Adrenal gland (tissue), 5 donors: Measurements from ENCODE around the gene AUH.

Experiments used
- POLR2A ChIP-seq, 2 donors: fragments of 450-650 bp; IDR thresholded peaks; one replicate each; pipeline ENCODE4 v1.6.1; 2017; ENCODE audit warnings: antibody characterized with exemption in 2 of 2, mild to moderate bottlenecking in 2 of 2, moderate library complexity in 1 of 2
- TF ChIP-seq, protein P1 (sequence below), 6 experiments: fragments of 450-650 bp in 4 of 6; fragments of 200-600 bp in 2 of 6; sonication (generic) in 1 of 6; IDR thresholded peaks; 1 replicate in 5 of 6; 2 replicates in 1 of 6; pipeline versions ENCODE4 v1.5.1 to v1.8.0; 2016 to 2021; ENCODE audit warnings: antibody characterized with exemption in 6 of 6, mild to moderate bottlenecking in 2 of 6, moderate library complexity in 1 of 6
- donor health status: DM: no; HTN: no; CAD: no.

DNA sequence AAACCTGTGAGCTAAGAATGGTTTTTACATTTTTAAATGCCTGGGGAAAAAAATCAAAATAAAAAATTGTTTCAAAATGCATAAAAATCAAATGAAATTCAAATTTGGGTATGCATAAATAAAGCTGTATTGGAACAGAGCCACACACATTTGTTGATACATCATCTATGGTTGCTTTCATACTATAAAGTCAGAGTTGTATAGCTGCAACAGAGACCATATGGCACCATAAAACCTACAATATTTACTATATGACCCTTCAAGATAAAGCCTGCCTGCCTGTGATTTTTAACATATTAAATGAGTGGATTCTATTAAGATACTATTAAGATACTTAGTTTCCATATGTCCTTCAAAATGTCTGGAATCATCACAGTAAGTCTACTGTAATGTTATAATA, 40.0 kb downstream of the AUH start:
- TF ChIP-seq POLR2A (IDR thresholded peaks at IDR 0.05) = no peak
- TF ChIP-seq, protein P1, sequence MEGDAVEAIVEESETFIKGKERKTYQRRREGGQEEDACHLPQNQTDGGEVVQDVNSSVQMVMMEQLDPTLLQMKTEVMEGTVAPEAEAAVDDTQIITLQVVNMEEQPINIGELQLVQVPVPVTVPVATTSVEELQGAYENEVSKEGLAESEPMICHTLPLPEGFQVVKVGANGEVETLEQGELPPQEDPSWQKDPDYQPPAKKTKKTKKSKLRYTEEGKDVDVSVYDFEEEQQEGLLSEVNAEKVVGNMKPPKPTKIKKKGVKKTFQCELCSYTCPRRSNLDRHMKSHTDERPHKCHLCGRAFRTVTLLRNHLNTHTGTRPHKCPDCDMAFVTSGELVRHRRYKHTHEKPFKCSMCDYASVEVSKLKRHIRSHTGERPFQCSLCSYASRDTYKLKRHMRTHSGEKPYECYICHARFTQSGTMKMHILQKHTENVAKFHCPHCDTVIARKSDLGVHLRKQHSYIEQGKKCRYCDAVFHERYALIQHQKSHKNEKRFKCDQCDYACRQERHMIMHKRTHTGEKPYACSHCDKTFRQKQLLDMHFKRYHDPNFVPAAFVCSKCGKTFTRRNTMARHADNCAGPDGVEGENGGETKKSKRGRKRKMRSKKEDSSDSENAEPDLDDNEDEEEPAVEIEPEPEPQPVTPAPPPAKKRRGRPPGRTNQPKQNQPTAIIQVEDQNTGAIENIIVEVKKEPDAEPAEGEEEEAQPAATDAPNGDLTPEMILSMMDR (IDR thresholded peaks at IDR 0.05) = no peak
